HL-60/S4 treated with phorbol 12-myristate 13-acetate at 8.2 ng/mL for 4 days and 3 days (cell line): Measurements from ENCODE around the gene GUSB.
"Not testable (repeated sequence)": the region's sequence is repeated elsewhere in the genome, so short reads cannot be mapped to it uniquely, and the experiment has no call there.

Experiments used
- in situ Hi-C: fragments of 300-500 bp; cut with MboI; formaldehyde crosslinking; loops from 2 replicates; pipeline ENCODE4 v1.15.0; 2022; ENCODE audit warnings: low sequenced_read_pairs

GUSB gene

DNA sequence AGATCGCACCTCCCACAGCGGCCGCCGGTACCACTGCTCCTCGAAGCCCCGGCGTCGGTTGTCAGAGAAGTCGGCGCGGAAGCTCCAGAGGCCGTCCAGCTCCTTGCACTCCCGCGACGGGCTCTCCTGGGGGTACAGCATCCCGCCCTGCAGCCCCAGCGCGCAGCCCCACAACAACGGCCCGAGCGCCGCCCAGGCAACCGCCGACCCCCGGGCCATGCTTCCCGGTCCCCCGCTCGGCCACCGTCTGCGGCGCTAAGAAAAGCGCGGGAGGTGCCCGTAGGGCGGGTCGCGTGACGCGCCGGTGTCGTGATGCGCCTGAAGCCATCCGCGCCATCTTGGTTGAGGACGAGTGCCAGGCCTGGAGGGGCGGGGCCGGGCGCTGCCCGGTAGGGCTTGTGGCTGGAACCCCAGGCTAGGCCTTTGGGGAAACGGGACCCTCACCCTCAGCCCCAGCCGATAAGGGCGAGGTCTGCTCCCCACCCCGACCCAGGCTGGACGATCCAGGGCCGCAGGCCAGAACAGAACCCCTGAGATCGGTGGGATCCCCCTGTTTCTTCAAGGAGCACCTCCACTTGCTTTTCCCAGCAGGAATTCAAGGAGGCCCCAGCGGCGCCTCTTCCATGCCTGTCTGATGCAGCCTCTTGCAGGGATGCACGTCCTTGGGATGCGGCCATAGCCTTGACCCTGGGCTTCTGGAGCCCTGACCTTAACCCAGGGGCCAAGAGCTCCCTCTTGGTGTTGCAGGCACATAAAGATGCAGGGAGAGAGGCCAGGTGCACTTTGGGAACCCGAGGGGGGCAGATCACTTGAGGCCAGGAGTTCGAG lies at the start of gene GUSB:
Gene GUSB, minus strand, starts transcription at position 249 of the 828 bp plus-strand sequence. Its CDS starts 30 bp downstream, at position 219.
- in situ Hi-C loops, result no loop called here

DNA sequence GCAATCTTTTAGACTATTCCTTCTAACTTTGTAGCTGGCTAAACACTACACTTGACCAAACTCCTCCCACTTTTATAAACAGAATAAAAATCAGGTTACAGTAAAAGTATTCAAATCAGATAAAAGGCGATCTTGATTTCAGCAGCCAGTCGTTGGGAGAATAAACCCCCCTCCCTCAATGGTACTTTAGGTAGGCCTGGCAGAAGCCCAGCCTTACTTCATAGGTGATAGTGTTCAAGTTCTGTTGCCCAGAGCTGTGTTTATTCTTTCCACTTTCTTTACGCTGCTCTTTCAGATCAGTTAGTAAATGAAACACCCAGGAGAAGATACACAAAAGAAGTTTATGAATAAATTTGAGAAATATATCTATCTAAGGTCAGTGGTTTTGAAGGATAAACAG lies 46.3 kb upstream of the GUSB start:
- in situ Hi-C loops, result loop anchor here (25.0 kb wide), 1 partner anchor 509 kb away; no protein-coding TSS in a partner anchor

DNA sequence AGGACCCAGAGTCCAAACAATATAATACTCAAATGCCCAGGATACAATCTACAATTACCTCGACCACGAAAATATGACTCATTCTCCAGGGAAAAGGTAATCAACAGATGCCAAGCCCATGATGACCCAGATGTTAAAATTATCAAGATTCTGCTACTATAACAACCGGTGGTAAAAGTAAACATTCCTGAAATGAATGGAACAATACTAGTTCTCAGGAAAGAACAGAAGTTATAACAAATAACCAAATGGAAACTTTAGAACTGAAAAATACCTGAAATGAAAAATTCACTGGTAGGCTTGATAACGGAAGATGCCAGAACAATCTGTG lies 34.1 kb upstream of the GUSB start:
- in situ Hi-C loops, result no loop called here

DNA sequence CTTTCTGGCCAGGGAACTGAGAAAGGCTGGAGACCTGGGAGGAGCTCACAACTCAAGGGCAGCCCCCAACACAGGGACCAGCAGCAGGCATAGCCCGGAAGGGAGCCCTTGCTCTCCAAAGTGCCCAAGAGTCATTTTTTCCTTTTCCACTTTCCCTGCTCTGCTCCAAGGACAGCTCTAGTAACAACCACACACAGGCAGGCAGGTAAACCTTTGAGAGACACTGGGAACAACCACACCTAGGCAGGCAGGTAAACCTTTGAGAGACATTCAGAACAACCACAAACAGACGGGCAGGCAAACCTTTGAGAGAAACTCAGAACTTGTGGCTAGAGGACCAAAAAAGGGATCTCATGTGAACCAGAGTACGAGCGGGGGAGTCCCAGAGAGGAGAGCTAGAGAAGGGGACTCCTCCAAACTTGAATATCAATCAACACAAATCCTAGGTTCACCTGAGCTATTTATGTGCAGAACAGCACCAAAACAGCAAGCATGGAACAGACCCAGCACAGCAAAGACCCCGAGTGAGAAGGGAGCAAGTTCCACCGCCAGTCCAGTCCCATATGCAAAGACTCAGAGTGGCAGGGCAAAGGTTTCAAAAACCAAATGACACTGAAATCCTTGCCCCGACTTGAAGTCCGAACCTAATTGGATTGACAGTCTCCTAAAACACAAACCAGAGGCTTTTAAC lies 33.6 kb upstream of the GUSB start:
- in situ Hi-C loops, result no loop called here

- in situ Hi-C loops, result no loop called here
Measured at GRCh38 chr7:66013938-66014337, 31.9 kb upstream of the GUSB start.

- in situ Hi-C loops, result no loop called here
Measured at GRCh38 chr7:66007232-66007631, 25.2 kb upstream of the GUSB start.

GRCh38 chr7:66005115-66005671 lies 23.2 kb upstream of the GUSB start:
- in situ Hi-C loops, result not testable (repeated sequence)

GRCh38 chr7:66000823-66001417 lies 18.9 kb upstream of the GUSB start:
- in situ Hi-C loops, result not testable (repeated sequence)

DNA sequence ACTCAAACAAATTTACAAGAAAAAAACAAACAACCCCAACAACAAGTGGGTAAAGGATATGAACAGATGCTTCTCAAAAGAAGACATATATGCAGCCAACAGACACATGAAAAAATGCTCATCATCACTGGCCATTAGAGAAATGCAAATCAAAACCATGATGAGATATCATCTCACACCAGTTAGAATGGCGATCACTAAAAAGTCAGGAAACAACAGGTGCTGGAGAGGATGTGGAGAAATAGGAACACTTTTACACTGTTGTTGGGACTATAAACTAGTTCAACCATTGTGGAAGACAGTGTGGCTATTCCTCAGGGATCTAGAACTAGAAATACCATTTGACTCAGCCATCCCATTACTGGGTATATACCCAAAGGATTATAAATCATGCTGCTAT lies 13.0 kb upstream of the GUSB start:
- in situ Hi-C loops, result not testable (repeated sequence)

GRCh38 chr7:65992526-65992925 lies 10.5 kb upstream of the GUSB start:
- in situ Hi-C loops, result no loop called here

GRCh38 chr7:65991829-65992228 lies 9.8 kb upstream of the GUSB start:
- in situ Hi-C loops, result not testable (repeated sequence)

- in situ Hi-C loops, result no loop called here
Measured at GRCh38 chr7:65989694-65990080, 7.7 kb upstream of the GUSB start.

DNA sequence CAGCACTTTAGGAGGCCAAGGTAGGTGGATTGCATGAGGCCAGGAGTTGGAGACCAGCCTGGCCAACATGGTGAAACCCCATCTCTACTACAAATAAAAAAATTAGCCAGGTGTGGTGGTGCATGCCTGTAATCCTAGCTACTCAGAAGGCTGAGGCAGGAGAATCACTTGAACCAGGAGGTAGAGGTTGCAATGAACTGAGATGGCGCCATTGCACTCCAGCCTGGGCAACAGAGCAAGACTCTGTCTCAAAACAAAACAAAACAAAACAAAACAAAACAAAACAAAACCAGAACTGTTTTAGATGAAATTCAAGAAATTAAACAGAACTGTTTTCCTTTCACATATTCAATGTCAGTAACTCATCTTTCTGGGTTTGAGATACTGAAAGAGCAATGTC lies 6.5 kb upstream of the GUSB start:
- in situ Hi-C loops, result not testable (repeated sequence)

DNA sequence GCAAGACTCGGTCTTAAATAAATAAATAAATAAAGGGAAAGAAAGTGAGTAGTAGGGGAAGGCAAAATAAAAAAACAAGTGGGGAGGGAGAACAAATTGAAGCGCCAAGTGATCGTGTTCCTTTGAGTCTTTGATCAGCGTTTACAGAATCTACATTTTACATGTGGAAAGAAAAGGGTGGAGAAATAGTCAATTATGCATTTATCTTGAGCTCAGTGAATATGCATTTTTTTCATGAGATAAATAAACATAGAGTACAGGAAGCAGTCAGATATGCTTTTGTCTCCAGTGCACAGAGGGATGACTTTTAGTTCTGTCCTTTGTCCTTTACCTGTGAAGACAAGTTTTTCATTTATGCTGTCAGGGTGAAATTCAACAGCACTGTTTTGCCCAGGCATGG lies 6.1 kb upstream of the GUSB start:
- in situ Hi-C loops, result no loop called here

- in situ Hi-C loops, result no loop called here
Measured at GRCh38 chr7:65983965-65984658, 2.1 kb upstream of the GUSB start.

GRCh38 chr7:65980478-65981250 lies 1.3 kb downstream of the GUSB start:
- in situ Hi-C loops, result no loop called here

DNA sequence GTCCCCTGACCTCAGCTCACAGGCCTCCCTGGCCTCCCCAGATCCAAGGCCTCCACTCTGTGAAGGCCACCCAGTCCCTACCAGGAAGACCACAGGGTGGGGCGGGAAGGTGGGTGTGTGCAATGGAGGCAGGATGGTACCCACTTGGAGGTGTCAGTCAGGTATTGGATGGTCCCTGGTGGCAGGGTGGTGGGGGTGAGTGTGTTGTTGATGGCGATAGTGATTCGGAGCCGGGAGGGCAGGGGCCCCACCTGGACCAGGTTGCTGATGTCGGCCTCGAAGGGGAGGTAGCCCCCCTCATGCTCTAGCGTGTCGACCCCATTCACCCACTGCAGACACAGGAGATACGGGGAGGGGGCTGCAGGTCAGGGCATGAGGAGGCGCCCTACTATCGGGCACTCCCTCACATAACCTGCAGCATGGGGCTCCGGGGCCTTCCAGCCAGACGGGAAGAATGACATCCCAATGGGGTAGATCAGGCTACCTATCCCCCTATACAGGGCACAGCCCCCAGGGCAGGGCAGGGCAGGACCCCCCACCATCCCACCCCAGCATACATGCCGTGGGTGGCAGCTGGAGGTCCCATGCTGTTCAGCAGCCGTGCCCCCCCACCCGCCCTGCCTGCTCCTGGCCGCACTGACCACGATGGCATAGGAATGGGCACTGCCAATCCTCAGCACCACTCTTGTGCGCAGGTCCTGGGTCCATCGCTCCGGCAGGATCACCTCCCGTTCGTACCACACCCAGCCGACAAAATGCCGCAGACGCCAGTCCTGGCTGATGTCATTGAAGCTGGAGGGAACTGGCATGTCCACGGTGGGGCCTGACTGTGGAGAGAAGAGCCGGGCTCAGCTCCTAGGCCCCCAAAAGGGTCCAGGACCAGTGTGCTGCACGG lies 2.2 kb downstream of the GUSB start:
- in situ Hi-C loops, result no loop called here

DNA sequence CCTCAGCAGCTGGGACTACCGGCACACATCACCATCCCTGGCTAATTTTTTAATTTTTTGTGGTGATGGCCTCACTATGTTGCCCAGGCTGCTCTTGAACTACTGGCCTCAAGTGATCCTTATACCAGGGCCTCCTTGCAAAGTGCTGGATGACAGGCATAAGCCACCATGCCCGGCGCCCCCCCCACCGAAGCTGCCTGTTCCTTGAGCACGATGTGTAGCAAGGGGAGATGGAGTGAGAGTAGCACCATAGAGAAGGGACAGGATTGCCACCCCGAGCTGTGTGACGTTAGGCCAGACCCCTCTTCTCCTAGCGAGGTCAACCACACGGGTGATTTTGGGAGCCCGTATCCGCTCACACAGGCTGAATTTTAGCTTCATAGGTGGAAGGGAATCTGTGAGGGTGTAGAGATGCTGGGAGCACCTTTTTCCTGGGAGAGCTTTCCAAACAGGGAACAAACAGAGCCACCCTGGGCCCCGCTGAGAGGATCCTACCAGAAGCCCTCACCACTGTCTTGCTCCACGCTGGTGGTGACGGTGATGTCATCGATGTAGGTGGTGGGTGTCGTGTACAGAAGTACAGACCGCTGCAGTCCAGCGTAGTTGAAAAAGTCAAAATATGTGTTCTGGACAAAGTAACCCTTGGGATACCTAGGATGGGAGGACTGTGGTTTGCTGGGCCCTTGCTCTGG lies 3.0 kb downstream of the GUSB start:
- in situ Hi-C loops, result no loop called here
